ENCODE results near the gene SSBP4. TPM values are rescaled to one million over a fixed set of nuclear protein-coding genes. Genes with fewer than 3 reads are reported as not detected.

SSBP4 gene
- total and polyA plus RNA-seq, 12 donors = 9.1 to 160 (median 73.7) TPM

GRCh38 chr19:18433015-18433691, 14.0 kb downstream of the SSBP4 start:
- Histone ChIP-seq H3K4me1 (replicated peaks in 1 of 2) (peaks cover 22 to 43% of the 10 kb centered on the region in 2 donors), H3K36me3 (replicated peaks in 1 of 2) (no peaks in the 10 kb centered on the region), H3K9me3 (replicated peaks in 1 of 3) (no peaks in the 10 kb centered on the region), H3K27me3 (no peaks in the 10 kb centered on the region), H3K27ac (peak overlapping the region in 4 of 5 donors; percentile 25 to 86 (median 76)), H3K4me3 (peak overlapping the region in 2 of 4 donors; percentile 50 to 77)
- TF ChIP-seq CTCF (IDR thresholded peaks at IDR 0.05) (peak in 1 of 6 experiments; percentile 3), POLR2A (IDR thresholded peaks at IDR 0.05) (no peak)
- DNase-seq = peak in 6 of 7 donors; percentile 51 to 80 (median 67)
- intact Hi-C loops (cut with DNase I) = no loop called here
- WGBS, 4 donors = 7 to 13% (median 9%) methylated on average over 20 to 59 of the region's 59 CpGs; no CpG with 5 or more reads in 1 of the 4 donors

- H3K36me3 ChIP-seq (replicated peaks in 1 of 2) = no peaks in the 10 kb centered on the region
- WGBS, 4 donors = 8 to 31% (median 9%) methylated on average over 8 to 59 of the region's 60 CpGs
- no peaks in the 10 kb centered on the region for H3K27me3 ChIP-seq
- peak overlapping the region in 4 of 5 donors; percentile 39 to 86 (median 72) for H3K27ac ChIP-seq
- peak overlapping the region in 2 of 4 donors; percentile 50 to 77 for H3K4me3 ChIP-seq
- intact Hi-C loops (cut with DNase I) = no loop called here
- TF ChIP-seq POLR2A (IDR thresholded peaks at IDR 0.05) (no peak), CTCF (IDR thresholded peaks at IDR 0.05) (no peak)
- no peaks in the 10 kb centered on the region for H3K9me3 ChIP-seq (replicated peaks in 1 of 3)
- peaks cover 30 to 43% of the 10 kb centered on the region in 2 donors for H3K4me1 ChIP-seq (replicated peaks in 1 of 2)
- peak in 6 of 7 donors; percentile 34 to 72 (median 57) for DNase-seq
Measured at GRCh38 chr19:18433735-18434398, 14.7 kb downstream of the SSBP4 start.

- intact Hi-C loops (cut with DNase I) = no loop called here
- Histone ChIP-seq H3K27me3 (no peaks in the 10 kb centered on the region), H3K9me3 (replicated peaks in 1 of 3) (no peaks in the 10 kb centered on the region), H3K4me3 (peak overlapping the region in 1 of 4 donors; percentile 77), H3K4me1 (replicated peaks in 1 of 2) (peaks cover 30 to 42% of the 10 kb centered on the region in 2 donors), H3K27ac (peak overlapping the region in 3 of 5 donors; percentile 61 to 86 (median 83)), H3K36me3 (replicated peaks in 1 of 2) (no peaks in the 10 kb centered on the region)
- WGBS, 4 donors = 79 to 83% (median 81%) methylated on average over 11 to 21 of the region's 21 CpGs
- peak in 5 of 7 donors; percentile 21 to 74 (median 51) for DNase-seq
- TF ChIP-seq CTCF (IDR thresholded peaks at IDR 0.05) (no peak), POLR2A (IDR thresholded peaks at IDR 0.05) (no peak)
Measured at GRCh38 chr19:18434411-18435175, 15.4 kb downstream of the SSBP4 start.
